Lung (tissue), 12 donors: ENCODE results near the gene ADGRL1. TPM values are rescaled to one million over a fixed set of nuclear protein-coding genes. Genes with fewer than 3 reads are reported as not detected.

Experiments used
- ATAC-seq: fragments of 200-7000 bp; cut with Tn5 transposase; one replicate; pipeline ENCODE4 v1.9.1; 2020; ENCODE audit warnings: moderate number of reproducible peaks; ENCODE audit not compliant: insufficient read depth, low FRiP score
- DNase-seq, 3 donors: peaks; one replicate each; pipeline ENCODE4 v3.0.0-alpha.2; 2013 to 2017
- H3K27ac ChIP-seq, 2 donors: one replicate each; pipeline ENCODE4 v1.5.1; 2013; ENCODE audit warnings: mild to moderate bottlenecking in 2 of 2, moderate library complexity in 2 of 2, control low read depth in 1 of 2, inconsistent platforms in 1 of 2, low read depth in 1 of 2, low read length in 1 of 2
- H3K27me3 ChIP-seq, 3 donors: one replicate each; pipeline ENCODE4 v1.5.1; 2013; ENCODE audit warnings: low read length in 2 of 3; ENCODE audit not compliant: control insufficient read depth in 3 of 3, insufficient read depth in 3 of 3
- H3K36me3 ChIP-seq, 4 donors: one replicate each; pipeline ENCODE4 v1.5.1; 2013; ENCODE audit warnings: low read length in 4 of 4, mild to moderate bottlenecking in 1 of 4, moderate library complexity in 1 of 4; ENCODE audit not compliant: control insufficient read depth in 4 of 4, insufficient read depth in 4 of 4
- H3K4me1 ChIP-seq, 5 donors: one replicate each; pipeline ENCODE4 v1.5.1; 2013; ENCODE audit warnings: low read length in 5 of 5, mild to moderate bottlenecking in 2 of 5, moderate library complexity in 1 of 5; ENCODE audit not compliant: control insufficient read depth in 5 of 5, insufficient read depth in 5 of 5
- H3K4me3 ChIP-seq: one replicate; pipeline ENCODE4 v1.5.1; 2013; ENCODE audit warnings: mild to moderate bottlenecking, control low read depth, moderate library complexity
- H3K9ac ChIP-seq, 2 donors: one replicate each; pipeline ENCODE4 v1.5.1; 2013; ENCODE audit warnings: low read length in 2 of 2, control low read depth in 1 of 2; ENCODE audit not compliant: insufficient read depth in 1 of 2
- H3K9me3 ChIP-seq, 4 donors: one replicate each; pipeline ENCODE4 v1.5.1; 2013; ENCODE audit warnings: low read length in 3 of 4, mild to moderate bottlenecking in 1 of 4, moderate library complexity in 1 of 4; ENCODE audit not compliant: control insufficient read depth in 4 of 4, insufficient read depth in 3 of 4
- WGBS, 2 donors: extraction: QIAGEN DNeasy Blood & Tissue Kit; methylation state at CpG; one replicate each; pipeline ENCODE4 v1.1.7; 2013; 5-methylcytosine and 5-hydroxymethylcytosine counted together
- polyA plus RNA-seq, 2 donors: library from polyadenylated mRNA; stranded (reverse); fragments of 200-250 nt; gene quantifications; one replicate each; pipeline ENCODE4 v1.2.1, GENCODE V29; 2013
- total RNA-seq, 2 donors: library from RNA; depleted of rRNA in 1 of 2; stranded (reverse); fragments of >200 nt in 1 of 2; gene quantifications; one replicate each; pipeline ENCODE4 v1.2.1, GENCODE V29; 2014 to 2021
- TF ChIP-seq, protein P1 (sequence below): IDR thresholded peaks from 2 replicates; pipeline ENCODE4 v1.5.1; 2012; ENCODE audit warnings: mild to moderate bottlenecking; ENCODE audit errors: control extremely low read depth, extremely low read depth
- donor health status: control.
- donor health status: control.
- donor health status: Bipolar disorder and iron deficiency.
- donor health status: healthy.
- donor health status: DM: yes; HTN: yes; CAD: no.

ADGRL1 gene
- total and polyA plus RNA-seq, 4 donors = 9.4 to 35.9 (median 19.3) TPM

DNA sequence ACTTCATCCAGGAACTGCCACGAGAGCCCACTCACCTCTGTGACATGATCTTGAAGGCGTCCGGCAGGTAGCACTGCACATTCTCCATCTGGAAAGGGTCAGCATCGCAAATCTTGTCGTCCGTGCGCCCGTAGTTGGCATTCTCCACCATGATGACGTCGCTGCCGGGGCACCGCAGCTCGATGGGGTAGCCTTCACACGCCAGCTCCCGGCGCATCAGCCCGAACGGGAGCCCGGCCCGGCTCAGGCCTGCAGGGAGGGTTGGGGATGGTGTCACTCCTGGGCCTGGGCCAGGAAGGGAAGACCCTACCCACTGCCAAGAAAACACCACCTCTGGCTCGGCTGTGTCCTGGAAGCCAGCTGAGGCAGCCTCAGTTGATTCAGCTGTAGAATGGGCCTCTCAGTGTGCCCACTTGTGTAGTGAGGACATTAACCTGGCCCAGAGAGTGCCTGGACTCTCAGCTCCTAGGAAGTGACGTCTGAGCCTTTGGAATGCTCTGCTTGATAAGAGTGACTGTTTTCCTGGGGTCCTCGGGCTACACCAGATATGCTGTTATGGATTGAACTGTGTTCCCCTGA, 28.4 kb downstream of the ADGRL1 start:
- Histone ChIP-seq H3K36me3 (peaks cover 0 to 20% (median 9%) of the 10 kb centered on the region in 4 donors), H3K4me3 (no peak overlapping the region), H3K27me3 (no peaks in the 10 kb centered on the region), H3K9ac (no peak overlapping the region), H3K4me1 (no peaks in the 10 kb centered on the region), H3K9me3 (no peaks in the 10 kb centered on the region), H3K27ac (no peak overlapping the region)
- DNase-seq (no peak), ATAC-seq (no peak)
- TF ChIP-seq, protein P1, sequence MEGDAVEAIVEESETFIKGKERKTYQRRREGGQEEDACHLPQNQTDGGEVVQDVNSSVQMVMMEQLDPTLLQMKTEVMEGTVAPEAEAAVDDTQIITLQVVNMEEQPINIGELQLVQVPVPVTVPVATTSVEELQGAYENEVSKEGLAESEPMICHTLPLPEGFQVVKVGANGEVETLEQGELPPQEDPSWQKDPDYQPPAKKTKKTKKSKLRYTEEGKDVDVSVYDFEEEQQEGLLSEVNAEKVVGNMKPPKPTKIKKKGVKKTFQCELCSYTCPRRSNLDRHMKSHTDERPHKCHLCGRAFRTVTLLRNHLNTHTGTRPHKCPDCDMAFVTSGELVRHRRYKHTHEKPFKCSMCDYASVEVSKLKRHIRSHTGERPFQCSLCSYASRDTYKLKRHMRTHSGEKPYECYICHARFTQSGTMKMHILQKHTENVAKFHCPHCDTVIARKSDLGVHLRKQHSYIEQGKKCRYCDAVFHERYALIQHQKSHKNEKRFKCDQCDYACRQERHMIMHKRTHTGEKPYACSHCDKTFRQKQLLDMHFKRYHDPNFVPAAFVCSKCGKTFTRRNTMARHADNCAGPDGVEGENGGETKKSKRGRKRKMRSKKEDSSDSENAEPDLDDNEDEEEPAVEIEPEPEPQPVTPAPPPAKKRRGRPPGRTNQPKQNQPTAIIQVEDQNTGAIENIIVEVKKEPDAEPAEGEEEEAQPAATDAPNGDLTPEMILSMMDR = no peak
- 92 to 94% methylated on average over 23 of the region's 23 CpGs for WGBS, 2 donors

GRCh38 chr19:14175351-14175792, 30.6 kb downstream of the ADGRL1 start:
- no peak for DNase-seq
- no peak overlapping the region for H3K27ac ChIP-seq
- H3K9me3 ChIP-seq = no peaks in the 10 kb centered on the region
- TF ChIP-seq, protein P1 = no peak
- whole genome bisulfite sequencing, 2 donors = 90 to 91% methylated on average over 6 of the region's 6 CpGs
- H3K36me3 ChIP-seq = peaks cover 0 to 28% (median 18%) of the 10 kb centered on the region in 4 donors
- no peak overlapping the region for H3K9ac ChIP-seq
- H3K4me3 ChIP-seq = no peak overlapping the region
- ATAC-seq = no peak
- no peaks in the 10 kb centered on the region for H3K4me1 ChIP-seq
- no peaks in the 10 kb centered on the region for H3K27me3 ChIP-seq

GRCh38 chr19:14174883-14175282, 31.1 kb downstream of the ADGRL1 start:
- Histone ChIP-seq H3K4me3 (no peak overlapping the region), H3K36me3 (peaks cover 0 to 32% (median 22%) of the 10 kb centered on the region in 4 donors), H3K27ac (no peak overlapping the region), H3K4me1 (no peaks in the 10 kb centered on the region), H3K27me3 (no peaks in the 10 kb centered on the region), H3K9me3 (no peaks in the 10 kb centered on the region), H3K9ac (no peak overlapping the region)
- 96 to 98% methylated on average over 9 of the region's 9 CpGs for WGBS, 2 donors
- ATAC-seq (no peak), DNase-seq (no peak)
- TF ChIP-seq, protein P1 = no peak

DNA sequence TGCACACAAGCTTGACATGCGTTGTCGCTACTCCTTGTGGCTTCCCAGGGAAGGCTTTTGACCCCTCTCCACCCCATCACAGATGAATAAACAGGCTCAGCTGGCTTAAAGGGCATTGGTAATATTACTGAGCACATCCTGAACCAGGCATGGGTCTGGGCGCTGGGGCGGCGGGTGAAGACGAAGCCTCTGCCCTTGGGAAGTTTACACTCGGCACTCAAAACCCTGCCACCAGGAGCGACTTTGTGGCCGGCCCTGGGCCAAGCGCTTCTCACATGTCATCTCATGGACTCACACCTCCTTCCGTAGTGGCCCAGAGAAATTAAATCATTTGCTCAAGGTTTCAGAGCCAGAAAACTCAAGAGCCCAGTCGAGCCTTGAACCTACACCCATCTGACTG, 37.0 kb downstream of the ADGRL1 start:
- 93 to 96% methylated on average over 12 of the region's 12 CpGs for WGBS, 2 donors
- Histone ChIP-seq H3K4me1 (peaks cover 0 to 40% (median 7%) of the 10 kb centered on the region in 5 donors), H3K27me3 (no peaks in the 10 kb centered on the region), H3K9ac (no peak overlapping the region), H3K4me3 (no peak overlapping the region), H3K36me3 (peaks cover 0 to 22% (median 15%) of the 10 kb centered on the region in 4 donors), H3K9me3 (no peaks in the 10 kb centered on the region), H3K27ac (no peak overlapping the region)
- TF ChIP-seq, protein P1 = no peak
- ATAC-seq (no peak), DNase-seq (no peak)
